Central memory CD8-positive, alpha-beta T cell (primary cell): ENCODE results near the gene COL5A2.

Experiments
- ATAC-seq: fragments of 150-1000 bp; cut with Tn5 transposase; replicated peaks from 2 replicates; pipeline ENCODE4 v1.10.0; 2022; ENCODE audit warnings: mild to moderate bottlenecking, moderate FRiP score, moderate number of reproducible peaks; ENCODE audit not compliant: poor library complexity, severe bottlenecking; ENCODE audit errors: extremely low read depth
- DNase-seq, 2 donors: peaks; one replicate each; pipeline ENCODE4 v3.0.0; 2021; ENCODE audit warnings: low spot score in 2 of 2
- H3K27ac Mint-ChIP-seq: one replicate; pipeline ENCODE4 v1.8.0; 2022; ENCODE audit warnings: low read depth, mild to moderate bottlenecking, moderate library complexity, mixed read lengths
- H3K27me3 Mint-ChIP-seq: one replicate; pipeline ENCODE4 v1.8.0; 2022; ENCODE audit warnings: mixed read lengths
- H3K36me3 Mint-ChIP-seq: one replicate; pipeline ENCODE4 v1.8.0; 2022; ENCODE audit warnings: mild to moderate bottlenecking, moderate library complexity, mixed read lengths; ENCODE audit not compliant: insufficient read depth
- H3K4me1 Mint-ChIP-seq: one replicate; pipeline ENCODE4 v1.8.0; 2022; ENCODE audit warnings: mixed read lengths
- H3K4me3 Mint-ChIP-seq: one replicate; pipeline ENCODE4 v1.8.0; 2022; ENCODE audit warnings: mild to moderate bottlenecking, moderate library complexity, mixed read lengths
- H3K9me3 Mint-ChIP-seq: one replicate; pipeline ENCODE4 v1.8.0; 2022; ENCODE audit warnings: mixed read lengths

COL5A2 gene

GRCh38 chr2:189014449-189015138, 165.0 kb downstream of the COL5A2 start:
- Mint-ChIP-seq H3K27me3 (no peaks in the 10 kb centered on the region), H3K4me1 (no peaks in the 10 kb centered on the region), H3K27ac (no peak overlapping the region), H3K9me3 (peaks cover under 1% of the 10 kb centered on the region), H3K4me3 (no peak overlapping the region), H3K36me3 (no peaks in the 10 kb centered on the region)
- ATAC-seq, result no peak
- no peak for DNase-seq

- no peak for ATAC-seq
- Mint-ChIP-seq H3K9me3 (no peaks in the 10 kb centered on the region), H3K4me1 (no peaks in the 10 kb centered on the region), H3K4me3 (no peak overlapping the region), H3K27me3 (no peaks in the 10 kb centered on the region), H3K36me3 (no peaks in the 10 kb centered on the region), H3K27ac (no peak overlapping the region)
- DNase-seq, result no peak
Measured at GRCh38 chr2:189013671-189014448, 165.7 kb downstream of the COL5A2 start.

GRCh38 chr2:189013031-189013430, 166.5 kb downstream of the COL5A2 start:
- Mint-ChIP-seq H3K4me3 (no peak overlapping the region), H3K27me3 (no peaks in the 10 kb centered on the region), H3K36me3 (no peaks in the 10 kb centered on the region), H3K27ac (no peak overlapping the region), H3K9me3 (no peaks in the 10 kb centered on the region), H3K4me1 (no peaks in the 10 kb centered on the region)
- DNase-seq, result no peak
- ATAC-seq, result no peak

- no peaks in the 10 kb centered on the region for H3K4me1 Mint-ChIP-seq
- H3K4me3 Mint-ChIP-seq, result no peak overlapping the region
- H3K36me3 Mint-ChIP-seq, result no peaks in the 10 kb centered on the region
- DNase-seq (no peak), ATAC-seq (no peak)
- H3K9me3 Mint-ChIP-seq, result no peaks in the 10 kb centered on the region
- no peaks in the 10 kb centered on the region for H3K27me3 Mint-ChIP-seq
- H3K27ac Mint-ChIP-seq, result no peak overlapping the region
Measured at GRCh38 chr2:189012351-189012750, 167.2 kb downstream of the COL5A2 start.

DNA sequence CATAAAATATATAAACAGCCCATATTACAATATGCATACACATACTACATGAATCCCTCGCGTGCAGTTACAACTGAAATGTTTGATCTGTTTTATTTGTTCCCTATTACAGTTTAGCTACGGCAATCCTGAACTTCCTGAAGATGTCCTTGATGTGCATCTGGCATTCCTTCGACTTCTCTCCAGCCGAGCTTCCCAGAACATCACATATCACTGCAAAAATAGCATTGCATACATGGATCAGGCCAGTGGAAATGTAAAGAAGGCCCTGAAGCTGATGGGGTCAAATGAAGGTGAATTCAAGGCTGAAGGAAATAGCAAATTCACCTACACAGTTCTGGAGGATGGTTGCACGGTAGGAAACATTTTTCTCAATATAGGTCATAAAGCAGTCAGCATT, 169.0 kb downstream of the COL5A2 start:
- no peaks in the 10 kb centered on the region for H3K27me3 Mint-ChIP-seq
- ATAC-seq, result no peak
- no peaks in the 10 kb centered on the region for H3K4me1 Mint-ChIP-seq

GRCh38 chr2:189008555-189009262, 170.9 kb downstream of the COL5A2 start:
- Mint-ChIP-seq H3K36me3 (no peaks in the 10 kb centered on the region), H3K4me3 (no peak overlapping the region), H3K9me3 (no peaks in the 10 kb centered on the region), H3K4me1 (no peaks in the 10 kb centered on the region), H3K27me3 (no peaks in the 10 kb centered on the region), H3K27ac (no peak overlapping the region)
- ATAC-seq, result no peak
- no peak for DNase-seq

More for the DNA sequence above, 169.0 kb downstream of the COL5A2 start:
- Mint-ChIP-seq H3K36me3 (no peaks in the 10 kb centered on the region), H3K4me3 (no peak overlapping the region), H3K9me3 (no peaks in the 10 kb centered on the region), H3K27ac (no peak overlapping the region)
- no peak for DNase-seq

DNA sequence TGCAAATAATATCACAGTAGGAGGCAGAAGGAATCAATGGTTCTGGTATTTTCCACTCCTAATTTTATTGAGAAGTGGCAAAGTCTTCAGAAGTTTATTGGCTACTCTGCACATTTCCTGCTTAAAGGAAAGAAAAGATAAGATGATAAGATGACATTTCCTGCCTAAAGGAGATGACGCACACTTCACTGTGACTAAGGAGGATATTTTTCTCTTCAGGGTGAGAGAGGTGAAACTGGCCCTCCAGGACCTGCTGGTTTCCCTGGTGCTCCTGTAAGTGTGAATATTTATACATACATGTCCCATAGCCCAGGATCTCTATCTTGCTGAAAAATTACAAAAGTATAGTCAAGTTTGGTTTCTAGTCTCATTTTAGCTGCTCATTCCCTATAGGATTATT, 177.5 kb downstream of the COL5A2 start:
- no peaks in the 10 kb centered on the region for H3K36me3 Mint-ChIP-seq
- DNase-seq (no peak), ATAC-seq (no peak)
- no peaks in the 10 kb centered on the region for H3K4me1 Mint-ChIP-seq
- no peak overlapping the region for H3K27ac Mint-ChIP-seq
- H3K27me3 Mint-ChIP-seq, result no peaks in the 10 kb centered on the region
- H3K4me3 Mint-ChIP-seq, result no peak overlapping the region
- no peaks in the 10 kb centered on the region for H3K9me3 Mint-ChIP-seq

- ATAC-seq, result no peak
- Mint-ChIP-seq H3K27me3 (no peaks in the 10 kb centered on the region), H3K9me3 (no peaks in the 10 kb centered on the region)
Measured at GRCh38 chr2:189000221-189000620, 179.3 kb downstream of the COL5A2 start.

DNA sequence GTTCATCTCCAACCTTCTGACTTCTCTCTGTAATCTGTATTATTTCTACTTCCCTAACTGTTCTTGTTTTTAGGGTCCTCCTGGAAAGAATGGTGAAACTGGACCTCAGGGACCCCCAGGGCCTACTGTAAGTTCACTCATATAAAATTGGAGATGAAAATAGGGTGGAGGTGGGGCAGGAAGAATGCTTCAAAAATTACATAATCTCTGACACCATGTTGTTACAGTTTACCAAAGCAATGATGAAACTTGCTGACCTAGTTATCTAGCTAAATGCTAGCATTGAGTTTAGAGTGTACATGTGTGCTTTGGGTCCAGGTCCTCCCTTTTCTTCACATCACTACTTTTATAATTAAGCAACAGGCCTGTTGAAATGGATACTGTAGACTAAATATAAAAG, 182.3 kb downstream of the COL5A2 start:
- no peak for DNase-seq

More at GRCh38 chr2:189000221-189000620, 179.3 kb downstream of the COL5A2 start:
- Mint-ChIP-seq H3K4me1 (no peaks in the 10 kb centered on the region), H3K4me3 (no peak overlapping the region), H3K27ac (no peak overlapping the region), H3K36me3 (no peaks in the 10 kb centered on the region)
- DNase-seq, result no peak

DNA sequence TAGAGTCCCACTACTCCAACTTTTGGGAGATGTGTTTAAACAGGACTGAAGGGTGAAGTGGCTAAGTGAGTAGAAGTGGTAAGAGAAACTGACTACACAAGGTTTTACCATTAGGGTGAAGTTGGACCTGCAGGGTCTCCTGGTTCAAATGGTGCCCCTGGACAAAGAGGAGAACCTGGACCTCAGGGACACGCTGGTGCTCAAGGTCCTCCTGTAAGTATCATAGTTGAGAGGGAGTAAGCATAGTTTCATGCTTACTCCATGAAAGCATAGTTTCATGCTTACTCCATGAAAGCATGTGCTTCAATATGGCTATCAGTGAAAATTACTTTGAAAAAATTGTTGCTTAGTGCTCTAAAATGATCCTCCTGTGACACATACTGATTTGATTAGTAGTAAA, 186.3 kb downstream of the COL5A2 start:
- H3K27me3 Mint-ChIP-seq, result no peaks in the 10 kb centered on the region
- DNase-seq, result no peak
- H3K9me3 Mint-ChIP-seq, result no peaks in the 10 kb centered on the region
- no peaks in the 10 kb centered on the region for H3K4me1 Mint-ChIP-seq
- H3K27ac Mint-ChIP-seq, result no peak overlapping the region
- no peak for ATAC-seq
- no peaks in the 10 kb centered on the region for H3K36me3 Mint-ChIP-seq
- no peak overlapping the region for H3K4me3 Mint-ChIP-seq

More for the DNA sequence above, 182.3 kb downstream of the COL5A2 start:
- Mint-ChIP-seq H3K4me1 (no peaks in the 10 kb centered on the region), H3K27me3 (no peaks in the 10 kb centered on the region), H3K27ac (no peak overlapping the region), H3K36me3 (no peaks in the 10 kb centered on the region), H3K9me3 (no peaks in the 10 kb centered on the region), H3K4me3 (no peak overlapping the region)
- ATAC-seq, result no peak

DNA sequence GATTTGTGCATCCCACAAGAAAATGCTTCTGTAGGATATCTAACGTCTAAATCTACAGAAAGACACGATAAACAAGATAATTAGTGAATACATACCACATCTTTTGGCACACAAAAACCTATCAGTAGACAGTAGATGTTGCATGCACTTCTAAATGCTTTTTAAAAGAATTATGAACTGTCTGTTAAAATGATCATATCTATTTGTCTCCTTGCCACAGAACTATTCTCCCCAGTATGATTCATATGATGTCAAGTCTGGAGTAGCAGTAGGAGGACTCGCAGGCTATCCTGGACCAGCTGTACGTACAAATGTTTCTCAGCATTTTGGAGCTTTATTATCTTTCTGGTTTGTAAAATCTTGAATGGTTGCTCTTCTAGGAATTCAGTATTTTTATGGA, 192.7 kb downstream of the COL5A2 start:
- H3K27ac Mint-ChIP-seq, result no peak overlapping the region
- H3K4me1 Mint-ChIP-seq, result no peaks in the 10 kb centered on the region
- H3K27me3 Mint-ChIP-seq, result no peaks in the 10 kb centered on the region
- H3K36me3 Mint-ChIP-seq, result no peaks in the 10 kb centered on the region
- H3K9me3 Mint-ChIP-seq, result no peaks in the 10 kb centered on the region
- no peak overlapping the region for H3K4me3 Mint-ChIP-seq
- ATAC-seq (no peak), DNase-seq (no peak)

GRCh38 chr2:188984680-188985079, 194.9 kb downstream of the COL5A2 start:
- H3K9me3 Mint-ChIP-seq, result no peaks in the 10 kb centered on the region
- H3K4me1 Mint-ChIP-seq, result no peaks in the 10 kb centered on the region
- H3K27ac Mint-ChIP-seq, result no peak overlapping the region
- no peaks in the 10 kb centered on the region for H3K27me3 Mint-ChIP-seq
- H3K4me3 Mint-ChIP-seq, result no peak overlapping the region
- ATAC-seq (no peak), DNase-seq (no peak)
- no peaks in the 10 kb centered on the region for H3K36me3 Mint-ChIP-seq

DNA sequence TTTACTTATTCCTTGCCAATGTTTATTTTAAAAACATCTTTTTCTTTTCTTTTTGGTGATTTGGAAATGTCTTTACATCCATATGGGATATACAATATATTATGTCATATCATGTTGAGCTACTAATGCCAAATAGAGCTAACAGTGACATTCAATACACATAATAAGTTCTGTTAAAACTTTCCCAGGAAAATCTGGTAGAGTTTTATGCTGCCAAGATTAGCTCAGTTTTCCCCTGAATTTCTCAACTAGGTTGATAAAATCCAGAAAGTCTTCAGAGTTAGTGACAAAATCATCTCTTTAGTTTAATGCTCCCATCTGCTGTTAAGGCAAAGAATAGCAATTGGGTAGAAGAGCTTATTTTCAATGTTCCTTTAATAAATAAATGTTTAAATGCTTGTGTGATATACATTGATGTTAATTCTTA, 195.5 kb downstream of the COL5A2 start:
- Mint-ChIP-seq H3K4me1 (no peaks in the 10 kb centered on the region), H3K27me3 (no peaks in the 10 kb centered on the region), H3K4me3 (no peak overlapping the region), H3K9me3 (no peaks in the 10 kb centered on the region), H3K27ac (no peak overlapping the region), H3K36me3 (no peaks in the 10 kb centered on the region)
- no peak for DNase-seq
- ATAC-seq, result no peak
